Measurements from ENCODE around the gene GZF1.
A peak's percentile ranks its signal among the peaks of the same experiment; 100 is the strongest.

The GZF1 gene

DNA sequence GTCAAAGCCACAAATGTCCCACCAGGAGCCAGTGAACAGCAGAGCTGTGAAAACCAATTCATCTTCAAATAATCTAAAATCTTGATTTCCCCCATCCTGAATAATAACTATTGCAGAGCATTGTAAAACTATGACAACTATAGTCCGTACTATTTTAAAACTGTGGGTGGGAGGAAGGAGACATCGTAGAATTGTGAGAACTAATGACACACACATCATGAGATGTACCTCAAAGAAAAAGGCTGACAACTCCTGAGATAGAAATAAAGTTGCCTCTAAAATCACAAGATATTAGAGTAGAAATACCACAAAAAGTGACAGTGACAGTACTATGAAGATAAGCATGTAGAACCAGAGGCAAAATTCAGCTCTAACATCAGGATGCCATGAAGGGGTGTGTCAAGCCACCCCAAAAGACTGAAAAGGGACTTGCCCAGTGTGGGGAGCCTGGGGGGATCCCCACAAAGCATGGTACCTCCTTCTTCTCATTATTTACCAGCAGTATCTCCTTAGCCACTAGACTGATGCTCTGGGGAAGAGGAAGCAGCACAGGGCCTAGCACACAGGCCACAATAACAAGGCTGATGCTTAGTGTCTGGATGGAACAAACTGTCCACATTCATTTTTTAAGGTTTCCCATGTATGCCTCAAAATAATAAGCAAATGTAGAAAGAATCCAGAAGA is 45.9 kb downstream of the GZF1 start:
- no peak for DNase-seq (ENCODE audit: low spot score)

DNA sequence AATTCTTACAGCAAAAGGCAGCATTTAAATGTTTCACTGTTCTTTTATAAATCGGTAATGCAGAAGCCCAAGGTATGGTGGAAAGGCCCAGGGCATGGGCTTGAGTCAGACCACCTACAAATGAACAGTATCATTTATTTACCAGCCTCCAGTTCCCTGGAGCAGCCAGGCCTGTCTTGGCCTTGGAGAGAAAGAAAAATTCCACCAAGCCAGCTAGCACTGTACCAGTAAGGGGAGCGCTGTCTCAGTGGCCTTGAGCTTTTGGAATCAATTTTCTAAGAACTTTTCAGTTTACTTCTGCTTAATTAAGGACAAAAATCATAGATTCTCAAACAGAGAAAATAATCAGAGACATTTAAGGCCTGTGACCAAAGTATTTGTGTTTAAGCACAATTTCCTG is 47.0 kb downstream of the GZF1 start:
- DNase-seq (ENCODE audit: low spot score), result no peak

DNA sequence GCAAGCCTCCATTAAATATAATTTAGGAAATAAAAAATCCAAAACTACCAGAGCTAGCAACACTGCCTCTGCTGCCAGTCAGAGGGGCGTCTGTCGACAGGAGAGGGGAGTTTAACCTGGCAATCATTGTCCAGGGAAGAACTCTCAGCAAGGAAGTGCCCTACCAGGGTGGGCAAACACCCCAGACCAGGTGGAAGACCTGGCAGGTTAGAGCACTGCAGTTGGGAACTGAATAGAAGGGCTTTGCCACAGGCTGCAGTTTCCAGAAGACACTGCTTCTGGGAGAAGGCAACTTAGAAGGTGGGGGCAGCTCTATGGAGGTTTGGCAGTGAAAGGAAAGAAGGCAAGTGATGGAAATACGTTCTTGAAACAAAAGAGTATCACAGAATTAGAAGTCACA is 47.8 kb downstream of the GZF1 start:
- DNase-seq (ENCODE audit: low spot score), result no peak

DNA sequence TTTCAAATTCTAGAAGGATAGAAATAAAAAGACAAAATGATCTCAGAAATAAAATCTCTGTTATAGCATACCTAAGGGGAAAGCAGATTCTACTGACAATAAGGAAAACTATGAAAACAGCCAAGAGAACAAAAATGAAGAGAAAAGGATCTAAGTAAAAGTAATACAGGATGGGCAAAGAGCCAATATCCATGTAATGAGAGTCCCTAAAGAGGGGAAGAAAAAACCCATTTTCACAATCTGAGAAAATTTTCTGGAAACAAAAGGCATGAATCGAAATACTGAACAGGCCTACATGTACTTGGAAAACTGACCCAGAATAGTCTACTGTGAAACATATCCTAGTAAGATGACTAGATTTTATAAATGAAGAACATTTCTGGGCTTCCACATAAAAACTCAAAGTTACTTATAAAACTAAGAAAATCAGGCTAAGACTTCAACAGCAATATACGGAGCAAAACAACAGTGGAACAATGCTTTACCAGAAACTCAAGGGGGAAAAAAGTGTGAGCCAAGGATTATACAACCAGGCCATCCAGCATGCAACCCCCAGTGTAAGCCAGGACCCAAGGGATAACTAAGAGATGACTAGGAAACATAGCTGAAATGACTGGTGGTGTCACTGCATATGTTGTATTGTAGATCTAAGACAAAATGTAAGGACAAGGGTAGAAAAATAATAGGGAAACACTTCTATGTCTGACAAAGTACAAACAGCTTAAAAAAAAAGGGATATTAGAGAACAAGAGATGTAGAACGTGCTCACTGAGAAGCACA is 49.1 kb downstream of the GZF1 start:
- no peak for DNase-seq (ENCODE audit: low spot score)

DNA sequence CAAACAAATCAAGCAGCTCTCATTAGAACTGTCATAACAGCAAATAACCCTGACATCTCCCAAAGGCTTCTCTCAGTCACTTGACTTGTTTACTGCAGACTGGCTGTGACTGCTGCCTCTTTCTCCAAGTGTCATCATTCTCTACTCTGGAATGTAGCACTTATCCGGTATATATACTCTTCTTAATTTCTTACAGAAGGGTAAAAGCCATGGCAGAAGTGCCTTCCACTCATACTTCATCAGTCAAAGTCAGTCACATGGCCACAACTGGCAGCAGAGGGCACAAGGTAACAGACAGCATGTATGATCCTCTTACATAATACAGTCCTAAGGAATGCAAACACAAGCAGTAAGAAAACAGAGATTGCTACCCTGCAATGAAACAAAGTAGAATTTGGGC is 50.0 kb downstream of the GZF1 start:
- DNase-seq (ENCODE audit: low spot score), result no peak

- no peak for DNase-seq (ENCODE audit: low spot score)
Observed at GRCh38 chr20:23413862-23414422, 52.0 kb downstream of the GZF1 start.

GRCh38 chr20:23414526-23415188 is 52.7 kb downstream of the GZF1 start:
- DNase-seq (ENCODE audit: low spot score), result no peak

DNA sequence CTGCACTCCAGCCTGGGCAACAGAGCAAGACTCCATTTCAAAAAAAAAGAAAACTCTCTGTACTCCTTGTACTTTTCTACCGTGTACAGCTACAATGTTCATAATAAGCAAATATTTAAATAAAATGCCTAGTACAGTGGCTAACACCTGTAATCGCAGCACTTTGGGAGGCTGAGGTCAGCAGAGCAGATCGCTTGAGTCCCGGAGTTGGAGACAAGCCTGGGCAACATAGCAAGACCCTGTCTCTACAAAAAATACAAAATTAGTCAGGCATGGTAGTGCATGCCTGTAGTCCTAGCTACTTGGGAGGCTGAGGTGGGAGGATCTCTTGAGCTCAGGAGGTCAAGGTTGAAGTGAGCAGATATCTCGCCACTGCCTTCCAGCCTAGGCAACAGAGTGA is 53.6 kb downstream of the GZF1 start:
- no peak for DNase-seq (ENCODE audit: low spot score)

DNA sequence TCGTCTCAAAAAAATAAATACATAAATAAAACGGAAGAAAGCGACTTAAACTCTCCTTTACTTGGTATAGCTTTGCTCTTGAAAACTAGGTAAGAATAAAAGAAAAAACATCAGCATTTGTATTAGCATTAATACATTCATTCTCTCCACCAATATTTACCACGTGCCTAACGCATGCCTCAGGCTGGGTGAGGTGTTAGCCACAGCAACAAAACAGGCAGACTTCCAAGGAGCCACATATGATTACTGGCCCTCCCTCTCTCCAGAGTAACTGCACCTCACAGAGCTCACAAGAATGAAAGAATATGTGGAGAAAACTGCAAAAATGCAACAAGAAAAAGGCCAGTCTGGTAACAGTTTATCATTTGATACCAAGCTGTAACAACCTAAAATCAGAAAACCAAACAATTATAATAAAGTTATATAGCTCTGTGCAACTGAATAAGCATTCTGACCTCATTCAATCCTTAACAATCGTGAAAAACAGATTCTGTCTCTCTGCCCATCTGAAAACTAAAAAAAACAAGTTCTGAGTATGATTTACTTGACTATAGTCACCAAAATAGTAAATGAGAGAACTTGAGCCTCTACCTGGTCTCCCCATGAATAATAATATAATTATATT is 54.1 kb downstream of the GZF1 start:
- no peak for DNase-seq (ENCODE audit: low spot score)

DNA sequence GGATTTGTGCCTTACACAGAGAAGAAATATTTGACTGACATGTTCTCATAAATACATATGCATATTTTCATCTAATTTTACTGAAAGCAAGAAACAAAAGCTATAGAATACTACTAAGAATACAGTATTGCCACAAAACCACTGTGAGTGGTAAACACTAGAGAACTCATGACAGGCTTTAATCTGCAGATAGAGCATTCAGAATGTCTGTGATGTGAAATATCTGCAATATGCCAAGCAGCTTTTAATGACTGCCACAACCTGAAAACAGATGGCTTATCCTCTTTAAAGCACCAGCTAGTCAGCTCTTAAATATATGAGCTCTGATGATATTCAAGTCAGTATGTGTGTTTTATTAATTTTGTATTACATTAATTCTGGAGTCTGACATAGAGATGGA is 55.9 kb downstream of the GZF1 start:
- DNase-seq (ENCODE audit: low spot score), result peak; percentile 36

DNA sequence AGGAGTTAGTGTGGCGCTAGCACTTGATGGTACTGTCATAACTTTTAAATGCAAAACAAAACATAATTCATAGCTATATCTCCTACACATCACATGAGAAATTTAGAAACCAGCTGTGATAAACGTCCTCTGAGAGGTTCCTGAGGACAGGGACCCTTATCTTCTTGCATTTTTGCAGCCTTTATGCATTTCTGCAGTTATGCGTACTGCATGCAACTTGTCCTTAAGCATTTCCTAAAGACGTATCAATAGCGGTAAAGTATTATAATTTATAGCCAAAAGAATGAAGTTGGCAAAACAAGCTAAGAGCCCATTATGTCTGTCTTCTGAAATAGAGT is 57.6 kb downstream of the GZF1 start:
- DNase-seq (ENCODE audit: low spot score), result no peak

- peak; percentile 73 for DNase-seq (ENCODE audit: low spot score)
Observed at GRCh38 chr20:23419995-23420901, 58.3 kb downstream of the GZF1 start.

DNA sequence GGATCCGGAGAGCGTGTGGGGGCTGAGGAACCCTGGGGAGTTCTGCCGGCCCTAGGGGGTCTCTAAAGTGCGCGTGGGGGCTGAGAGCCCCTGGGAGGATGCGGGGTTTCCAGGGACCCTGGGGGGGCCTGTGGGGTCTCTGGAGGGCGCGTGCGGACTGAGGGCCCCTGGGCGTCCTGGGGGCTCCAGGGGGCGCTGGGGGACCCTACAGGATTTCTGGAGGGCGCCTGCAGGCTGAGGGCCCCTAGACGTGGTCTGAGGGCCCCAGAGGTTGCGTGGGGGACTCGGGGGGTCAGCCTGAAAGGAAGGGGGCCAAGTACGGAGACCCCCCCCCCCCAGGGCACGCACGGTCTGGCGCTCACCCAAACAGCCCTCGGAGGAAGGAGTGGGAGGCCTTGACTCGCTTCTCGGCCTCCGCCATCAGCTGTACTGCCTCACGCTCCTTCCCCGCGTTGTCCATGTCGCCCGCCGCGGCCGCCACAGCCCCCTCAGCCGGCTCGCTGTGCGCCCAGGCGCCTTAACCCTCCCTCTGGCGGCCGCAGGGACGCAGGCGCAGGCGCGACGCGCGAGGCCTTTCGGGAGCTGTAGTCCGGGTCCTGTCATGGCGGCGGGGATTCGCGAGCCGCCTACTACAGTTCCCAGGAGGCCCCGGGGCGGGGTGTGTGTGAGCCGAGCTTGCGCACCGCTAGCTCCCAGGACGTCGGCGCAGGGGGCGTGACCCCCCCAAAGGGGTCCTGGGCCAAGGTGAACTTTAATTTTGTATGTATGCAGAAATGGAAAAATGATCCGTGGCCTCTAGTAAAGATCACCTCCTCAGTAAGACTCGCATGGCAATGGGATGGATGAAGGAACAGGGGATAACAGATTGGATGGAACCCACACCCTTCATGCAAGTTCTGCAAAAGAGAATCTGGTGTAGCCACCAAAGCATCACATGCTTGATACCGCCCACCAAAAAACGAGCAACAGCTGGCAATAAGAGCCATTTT is 59.3 kb downstream of the GZF1 start, which contains the start of gene NAPB:
NAPB (minus strand) TSS at position 546 of the 989 bp plus-strand sequence; CDS start at position 460, 86 bp downstream.
- peak; percentile 92 for DNase-seq (ENCODE audit: low spot score)

Measured in hematopoietic multipotent progenitor cell treated with erythropoietin and hydrocortisone succinate and interleukin-3 and kit ligand, for 15 days (in vitro differentiated cells).